Measurements from ENCODE around the gene B4GALT5. TPM values are rescaled to one million over a fixed set of nuclear protein-coding genes. Genes with fewer than 3 reads are reported as not detected.

B4GALT5 gene
- total RNA-seq, 1 experiment from 2014 or later: 92.5 TPM

DNA sequence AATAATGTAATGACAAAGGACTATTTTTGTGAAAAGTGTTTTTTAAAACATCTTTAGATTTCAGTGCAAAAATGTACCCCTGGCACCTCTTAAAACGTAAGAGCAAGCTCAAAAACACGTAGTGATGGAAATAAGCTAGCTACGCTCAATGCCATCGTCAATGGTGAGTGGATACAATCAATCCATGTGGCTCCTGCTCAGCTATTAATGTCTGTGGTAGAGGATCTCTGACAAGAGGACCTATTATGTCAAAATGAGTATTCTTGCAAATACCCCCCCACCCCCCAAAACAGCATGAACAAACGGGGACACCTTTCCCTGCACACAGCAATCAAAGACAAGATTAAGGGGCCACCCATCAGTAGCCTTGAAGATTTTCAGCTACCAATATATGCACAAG lies 80.7 kb downstream of the B4GALT5 start:
- DNase-seq (ENCODE audit: low read depth, low spot score) (no peak), ATAC-seq (no peak)
- ChIA-PET CTCF (no interaction called here), RAD21 (ENCODE audit: low non-redundant PET in 1 of 2, low total read pairs in 2 of 2, uncharacterized antibody in 2 of 2, unreplicated experiment in 2 of 2) (no interaction called here), POLR2A (interaction anchor here (0.5 to 0.6 kb wide), 3 partner anchors 11 to 116 kb away, joined by 3 read pairs; no protein-coding TSS in a partner anchor)
- Histone ChIP-seq H3K79me2 (ENCODE audit: insufficient read depth, low read length) (no peaks in the 10 kb centered on the region), H3K27ac (ENCODE audit: low read depth, low read length) (no peak overlapping the region), H2AFZ (ENCODE audit: low read depth, low read length, poor library complexity, severe bottlenecking) (no peak overlapping the region), H3K9me2 (ENCODE audit: insufficient read depth) (no peaks in the 10 kb centered on the region), H3K27me3 (ENCODE audit: insufficient read depth, low read length) (no peaks in the 10 kb centered on the region), H3K9ac (ENCODE audit: low read length) (no peak overlapping the region), H3K4me1 (ENCODE audit: control insufficient read depth in 1 of 2, insufficient read depth in 2 of 2, low read length in 2 of 2) (no peaks in the 10 kb centered on the region), H4K20me1 (ENCODE audit: insufficient read depth) (no peaks in the 10 kb centered on the region), H3K9me3 (ENCODE audit: control insufficient read depth in 1 of 2, insufficient read depth in 1 of 2, low read depth in 1 of 2, low read length in 2 of 2) (no peaks in the 10 kb centered on the region), H3K4me2 (ENCODE audit: low read length) (no peak overlapping the region), H3K36me3 (ENCODE audit: control insufficient read depth in 1 of 2, insufficient read depth in 2 of 2, low read length in 2 of 2) (peaks cover 32 to 37% of the 10 kb centered on the region in 2 experiments), H3K4me3 (replicated peaks in 1 of 2; ENCODE audit: low read depth in 1 of 2, low read length in 2 of 2) (no peak overlapping the region)
- intact Hi-C loops (cut with micrococcal nuclease): no loop called here
- no TSS peak for BruUV-seq (replicated peaks)
- TF ChIP-seq, protein P1, sequence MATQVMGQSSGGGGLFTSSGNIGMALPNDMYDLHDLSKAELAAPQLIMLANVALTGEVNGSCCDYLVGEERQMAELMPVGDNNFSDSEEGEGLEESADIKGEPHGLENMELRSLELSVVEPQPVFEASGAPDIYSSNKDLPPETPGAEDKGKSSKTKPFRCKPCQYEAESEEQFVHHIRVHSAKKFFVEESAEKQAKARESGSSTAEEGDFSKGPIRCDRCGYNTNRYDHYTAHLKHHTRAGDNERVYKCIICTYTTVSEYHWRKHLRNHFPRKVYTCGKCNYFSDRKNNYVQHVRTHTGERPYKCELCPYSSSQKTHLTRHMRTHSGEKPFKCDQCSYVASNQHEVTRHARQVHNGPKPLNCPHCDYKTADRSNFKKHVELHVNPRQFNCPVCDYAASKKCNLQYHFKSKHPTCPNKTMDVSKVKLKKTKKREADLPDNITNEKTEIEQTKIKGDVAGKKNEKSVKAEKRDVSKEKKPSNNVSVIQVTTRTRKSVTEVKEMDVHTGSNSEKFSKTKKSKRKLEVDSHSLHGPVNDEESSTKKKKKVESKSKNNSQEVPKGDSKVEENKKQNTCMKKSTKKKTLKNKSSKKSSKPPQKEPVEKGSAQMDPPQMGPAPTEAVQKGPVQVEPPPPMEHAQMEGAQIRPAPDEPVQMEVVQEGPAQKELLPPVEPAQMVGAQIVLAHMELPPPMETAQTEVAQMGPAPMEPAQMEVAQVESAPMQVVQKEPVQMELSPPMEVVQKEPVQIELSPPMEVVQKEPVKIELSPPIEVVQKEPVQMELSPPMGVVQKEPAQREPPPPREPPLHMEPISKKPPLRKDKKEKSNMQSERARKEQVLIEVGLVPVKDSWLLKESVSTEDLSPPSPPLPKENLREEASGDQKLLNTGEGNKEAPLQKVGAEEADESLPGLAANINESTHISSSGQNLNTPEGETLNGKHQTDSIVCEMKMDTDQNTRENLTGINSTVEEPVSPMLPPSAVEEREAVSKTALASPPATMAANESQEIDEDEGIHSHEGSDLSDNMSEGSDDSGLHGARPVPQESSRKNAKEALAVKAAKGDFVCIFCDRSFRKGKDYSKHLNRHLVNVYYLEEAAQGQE (IDR thresholded peaks at IDR 0.05; ENCODE audit: low read depth): no peak
- no peak for TF ChIP-seq POLR2A (IDR thresholded peaks at IDR 0.05; ENCODE audit: borderline replicate concordance, extremely low read depth, insufficient read depth, insufficient read length)
- TF ChIP-seq, protein P2, sequence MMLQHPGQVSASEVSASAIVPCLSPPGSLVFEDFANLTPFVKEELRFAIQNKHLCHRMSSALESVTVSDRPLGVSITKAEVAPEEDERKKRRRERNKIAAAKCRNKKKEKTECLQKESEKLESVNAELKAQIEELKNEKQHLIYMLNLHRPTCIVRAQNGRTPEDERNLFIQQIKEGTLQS (IDR thresholded peaks at IDR 0.05): no peak
- TF ChIP-seq JUND (IDR thresholded peaks at IDR 0.05): no peak
- TF ChIP-seq, protein P3, sequence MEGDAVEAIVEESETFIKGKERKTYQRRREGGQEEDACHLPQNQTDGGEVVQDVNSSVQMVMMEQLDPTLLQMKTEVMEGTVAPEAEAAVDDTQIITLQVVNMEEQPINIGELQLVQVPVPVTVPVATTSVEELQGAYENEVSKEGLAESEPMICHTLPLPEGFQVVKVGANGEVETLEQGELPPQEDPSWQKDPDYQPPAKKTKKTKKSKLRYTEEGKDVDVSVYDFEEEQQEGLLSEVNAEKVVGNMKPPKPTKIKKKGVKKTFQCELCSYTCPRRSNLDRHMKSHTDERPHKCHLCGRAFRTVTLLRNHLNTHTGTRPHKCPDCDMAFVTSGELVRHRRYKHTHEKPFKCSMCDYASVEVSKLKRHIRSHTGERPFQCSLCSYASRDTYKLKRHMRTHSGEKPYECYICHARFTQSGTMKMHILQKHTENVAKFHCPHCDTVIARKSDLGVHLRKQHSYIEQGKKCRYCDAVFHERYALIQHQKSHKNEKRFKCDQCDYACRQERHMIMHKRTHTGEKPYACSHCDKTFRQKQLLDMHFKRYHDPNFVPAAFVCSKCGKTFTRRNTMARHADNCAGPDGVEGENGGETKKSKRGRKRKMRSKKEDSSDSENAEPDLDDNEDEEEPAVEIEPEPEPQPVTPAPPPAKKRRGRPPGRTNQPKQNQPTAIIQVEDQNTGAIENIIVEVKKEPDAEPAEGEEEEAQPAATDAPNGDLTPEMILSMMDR (IDR thresholded peaks at IDR 0.05 in 2 of 3, conservative IDR thresholded peaks at IDR 0.05 in 1 of 3; ENCODE audit: borderline replicate concordance in 1 of 3, insufficient read depth in 1 of 3, low read depth in 2 of 3, low read length in 2 of 3): no peak
- no peak for TF ChIP-seq CEBPB (IDR thresholded peaks at IDR 0.05; ENCODE audit: low read depth)
- no peak for TF ChIP-seq SP1 (IDR thresholded peaks at IDR 0.05; ENCODE audit: low read depth)
- TF ChIP-seq EZH2 (IDR thresholded peaks at IDR 0.05): no peak
- no peak for TF ChIP-seq ZFX (IDR thresholded peaks at IDR 0.05)
- TF ChIP-seq ELF1 (IDR thresholded peaks at IDR 0.05; ENCODE audit: borderline replicate concordance, low read depth): no peak
- no peak for TF ChIP-seq TCF7L2 (IDR thresholded peaks at IDR 0.05; ENCODE audit: borderline replicate concordance, extremely low read depth, insufficient read depth, insufficient read length)
- TF ChIP-seq, protein P4, sequence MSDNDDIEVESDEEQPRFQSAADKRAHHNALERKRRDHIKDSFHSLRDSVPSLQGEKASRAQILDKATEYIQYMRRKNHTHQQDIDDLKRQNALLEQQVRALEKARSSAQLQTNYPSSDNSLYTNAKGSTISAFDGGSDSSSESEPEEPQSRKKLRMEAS (IDR thresholded peaks at IDR 0.05): no peak
- TF ChIP-seq CBX3 (IDR thresholded peaks at IDR 0.05; ENCODE audit: low read depth): no peak
